Caco-2 (cell line): ENCODE data around the gene ATRAID. TPM values are rescaled to one million over a fixed set of nuclear protein-coding genes. Genes with fewer than 3 reads are reported as not detected.

Source experiments
- BruUV-seq: library from RNA; stranded (reverse); fragments of 400-500 nt; replicated peaks from 2 replicates; lab custom pipeline; 2021; lab: Mats Ljungman, UMichigan
- CTCF ChIA-PET: fragments of 300-600 bp; sonication (Branson Sonifier 250); formaldehyde crosslinking; loops from one replicate; lab custom pipeline; 2022; ENCODE audit warnings: antibody characterized with exemption; lab: Charles Lee
- POLR2A ChIA-PET: fragments of 300-600 bp; sonication (Branson Sonifier 250); formaldehyde crosslinking; loops from one replicate; lab custom pipeline; 2022; ENCODE audit warnings: antibody characterized with exemption; lab: Charles Lee
- DNase-seq, 2 experiments: peaks; one replicate each; pipeline versions ENCODE4 v3.0.0 to v3.0.0-alpha.2; 2020 to 2022
- H3K27me3 ChIP-seq: replicated peaks from 2 replicates; pipeline ENCODE4 v1.6.0; 2011; ENCODE audit warnings: low read length; ENCODE audit not compliant: control insufficient read depth, insufficient read depth
- H3K36me3 ChIP-seq: 2 replicates; pipeline ENCODE4 v1.5.1; 2011; ENCODE audit warnings: low read length; ENCODE audit not compliant: control insufficient read depth, insufficient read depth
- H3K4me1 ChIP-seq: fragments of 250-450 bp; sonication (Bioruptor Pico); 2 replicates; pipeline ENCODE4 v1.5.1; 2020; ENCODE audit warnings: mild to moderate bottlenecking
- H3K4me3 ChIP-seq: 2 replicates; pipeline ENCODE4 v1.5.1; 2011; ENCODE audit warnings: low read depth, mild to moderate bottlenecking, control low read depth, low read length
- H3K9me3 ChIP-seq: fragments of 250-450 bp; sonication (Bioruptor Pico); 2 replicates; pipeline ENCODE4 v1.5.1; 2020; ENCODE audit warnings: mild to moderate bottlenecking, moderate library complexity
- H3K27ac Mint-ChIP-seq: one replicate; pipeline ENCODE4 v1.8.0; 2022; ENCODE audit warnings: mixed read lengths; ENCODE audit not compliant: unreplicated experiment
- H3K27me3 Mint-ChIP-seq: one replicate; pipeline ENCODE4 v1.8.0; 2022; ENCODE audit warnings: mixed read lengths; ENCODE audit not compliant: insufficient read depth, unreplicated experiment
- H3K36me3 Mint-ChIP-seq: one replicate; pipeline ENCODE4 v1.8.0; 2022; ENCODE audit warnings: mild to moderate bottlenecking, mixed read lengths; ENCODE audit not compliant: insufficient read depth, unreplicated experiment
- H3K4me1 Mint-ChIP-seq: one replicate; pipeline ENCODE4 v1.8.0; 2022; ENCODE audit warnings: low read depth, mixed read lengths; ENCODE audit not compliant: unreplicated experiment
- H3K4me3 Mint-ChIP-seq: one replicate; pipeline ENCODE4 v1.8.0; 2022; ENCODE audit warnings: mild to moderate bottlenecking, moderate library complexity, mixed read lengths; ENCODE audit not compliant: unreplicated experiment
- H3K9me3 Mint-ChIP-seq: one replicate; pipeline ENCODE4 v1.8.0; 2022; ENCODE audit warnings: mixed read lengths; ENCODE audit not compliant: unreplicated experiment
- intact Hi-C: fragments of 100-400 bp; cut with micrococcal nuclease; formaldehyde crosslinking; loops from one replicate; pipeline ENCODE4 v1.10.0; 2022; ENCODE audit not compliant: unreplicated experiment
- total RNA-seq: library from RNA; stranded (reverse); gene quantifications from 2 replicates; pipeline ENCODE4 v1.2.3, GENCODE V29; 2022
- TF ChIP-seq, protein P1 (sequence below), 2 experiments: fragments of 200-600 bp in 1 of 2; IDR thresholded peaks; 1 replicate in 1 of 2; 2 replicates in 1 of 2; pipeline versions ENCODE4 v1.5.1 to v1.8.0; 2011 to 2022; ENCODE audit warnings: antibody characterized with exemption in 1 of 2, control low read depth in 1 of 2, inconsistent platforms in 1 of 2, low read depth in 1 of 2, low read length in 1 of 2, mild to moderate bottlenecking in 1 of 2, moderate library complexity in 1 of 2; ENCODE audit not compliant: insufficient read depth in 1 of 2, severe bottlenecking in 1 of 2, unreplicated experiment in 1 of 2

Gene ATRAID
- total RNA-seq, 1 experiment from 2014 or later = 157 TPM

DNA sequence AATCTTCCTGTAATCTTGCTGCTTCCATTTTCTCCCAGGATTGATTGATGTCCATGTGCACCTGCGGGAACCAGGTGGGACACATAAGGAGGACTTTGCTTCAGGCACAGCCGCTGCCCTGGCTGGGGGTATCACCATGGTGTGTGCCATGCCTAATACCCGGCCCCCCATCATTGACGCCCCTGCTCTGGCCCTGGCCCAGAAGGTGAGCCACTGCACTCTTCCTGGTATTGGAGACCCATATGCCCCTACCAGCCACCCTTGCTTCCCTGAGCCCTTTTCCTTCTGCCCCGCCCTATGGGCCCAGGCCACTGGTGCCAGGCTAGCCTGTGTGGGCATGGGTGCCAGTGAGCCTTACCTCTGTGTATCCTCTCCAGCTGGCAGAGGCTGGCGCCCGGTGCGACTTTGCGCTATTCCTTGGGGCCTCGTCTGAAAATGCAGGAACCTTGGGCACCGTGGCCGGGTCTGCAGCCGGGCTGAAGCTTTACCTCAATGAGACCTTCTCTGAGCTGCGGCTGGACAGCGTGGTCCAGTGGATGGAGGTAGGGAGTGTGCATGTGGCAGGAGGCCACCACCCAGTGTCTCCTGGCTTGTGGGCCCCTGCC lies 25.6 kb downstream of the ATRAID start:
- peaks cover 86% of the 10 kb centered on the region for H3K36me3 Mint-ChIP-seq
- H3K36me3 ChIP-seq = peaks cover 12% of the 10 kb centered on the region
- DNase-seq = peak in 1 of 2 experiments; percentile 29
- H3K27ac Mint-ChIP-seq = no peak overlapping the region
- H3K4me1 ChIP-seq = no peaks in the 10 kb centered on the region
- no peak overlapping the region for H3K4me3 Mint-ChIP-seq
- H3K4me3 ChIP-seq = no peak overlapping the region
- TF ChIP-seq, protein P1, sequence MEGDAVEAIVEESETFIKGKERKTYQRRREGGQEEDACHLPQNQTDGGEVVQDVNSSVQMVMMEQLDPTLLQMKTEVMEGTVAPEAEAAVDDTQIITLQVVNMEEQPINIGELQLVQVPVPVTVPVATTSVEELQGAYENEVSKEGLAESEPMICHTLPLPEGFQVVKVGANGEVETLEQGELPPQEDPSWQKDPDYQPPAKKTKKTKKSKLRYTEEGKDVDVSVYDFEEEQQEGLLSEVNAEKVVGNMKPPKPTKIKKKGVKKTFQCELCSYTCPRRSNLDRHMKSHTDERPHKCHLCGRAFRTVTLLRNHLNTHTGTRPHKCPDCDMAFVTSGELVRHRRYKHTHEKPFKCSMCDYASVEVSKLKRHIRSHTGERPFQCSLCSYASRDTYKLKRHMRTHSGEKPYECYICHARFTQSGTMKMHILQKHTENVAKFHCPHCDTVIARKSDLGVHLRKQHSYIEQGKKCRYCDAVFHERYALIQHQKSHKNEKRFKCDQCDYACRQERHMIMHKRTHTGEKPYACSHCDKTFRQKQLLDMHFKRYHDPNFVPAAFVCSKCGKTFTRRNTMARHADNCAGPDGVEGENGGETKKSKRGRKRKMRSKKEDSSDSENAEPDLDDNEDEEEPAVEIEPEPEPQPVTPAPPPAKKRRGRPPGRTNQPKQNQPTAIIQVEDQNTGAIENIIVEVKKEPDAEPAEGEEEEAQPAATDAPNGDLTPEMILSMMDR (IDR thresholded peaks at IDR 0.05; ENCODE audit: insufficient read depth in 1 of 2, low read depth in 1 of 2, low read length in 1 of 2, severe bottlenecking in 1 of 2, unreplicated experiment in 1 of 2) = no peak
- H3K9me3 Mint-ChIP-seq = no peaks in the 10 kb centered on the region
- no peaks in the 10 kb centered on the region for H3K27me3 ChIP-seq
- intact Hi-C loops = no loop called here
- BruUV-seq = no TSS peak
- no peaks in the 10 kb centered on the region for H3K9me3 ChIP-seq
- H3K4me1 Mint-ChIP-seq = no peaks in the 10 kb centered on the region
- POLR2A ChIA-PET = no interaction called here
- no peaks in the 10 kb centered on the region for H3K27me3 Mint-ChIP-seq
- CTCF ChIA-PET = no interaction called here

DNA sequence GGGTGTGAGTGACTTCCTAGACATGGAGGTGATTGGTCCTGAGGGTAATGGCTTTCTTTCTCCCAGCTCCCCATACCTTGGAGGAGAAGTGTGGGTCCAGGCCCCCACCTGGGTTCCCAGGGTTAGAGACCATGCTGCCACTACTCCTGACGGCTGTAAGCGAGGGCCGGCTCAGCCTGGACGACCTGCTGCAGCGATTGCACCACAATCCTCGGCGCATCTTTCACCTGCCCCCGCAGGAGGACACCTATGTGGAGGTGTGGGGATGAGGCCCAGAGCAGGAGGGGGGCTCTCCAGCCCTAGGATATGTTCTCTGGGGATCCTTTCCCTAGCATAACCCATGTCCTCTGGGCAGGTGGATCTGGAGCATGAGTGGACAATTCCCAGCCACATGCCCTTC lies 27.1 kb downstream of the ATRAID start:
- H3K27me3 ChIP-seq = no peaks in the 10 kb centered on the region
- no peaks in the 10 kb centered on the region for H3K27me3 Mint-ChIP-seq
- peaks cover 6% of the 10 kb centered on the region; the same call in 1 of the 2 replicates for H3K36me3 ChIP-seq
- no peaks in the 10 kb centered on the region for H3K4me1 ChIP-seq
- intact Hi-C loops = no loop called here
- H3K36me3 Mint-ChIP-seq = peaks cover 84% of the 10 kb centered on the region
- H3K9me3 ChIP-seq = no peaks in the 10 kb centered on the region
- H3K4me1 Mint-ChIP-seq = no peaks in the 10 kb centered on the region
- BruUV-seq = no TSS peak
- TF ChIP-seq, protein P1 (IDR thresholded peaks at IDR 0.05; ENCODE audit: insufficient read depth in 1 of 2, low read depth in 1 of 2, low read length in 1 of 2, severe bottlenecking in 1 of 2, unreplicated experiment in 1 of 2) = no peak
- ChIA-PET POLR2A (no interaction called here), CTCF (no interaction called here)
- no peaks in the 10 kb centered on the region for H3K9me3 Mint-ChIP-seq
- H3K27ac Mint-ChIP-seq = no peak overlapping the region
- DNase-seq = no peak
- H3K4me3 ChIP-seq = no peak overlapping the region
- H3K4me3 Mint-ChIP-seq = no peak overlapping the region

DNA sequence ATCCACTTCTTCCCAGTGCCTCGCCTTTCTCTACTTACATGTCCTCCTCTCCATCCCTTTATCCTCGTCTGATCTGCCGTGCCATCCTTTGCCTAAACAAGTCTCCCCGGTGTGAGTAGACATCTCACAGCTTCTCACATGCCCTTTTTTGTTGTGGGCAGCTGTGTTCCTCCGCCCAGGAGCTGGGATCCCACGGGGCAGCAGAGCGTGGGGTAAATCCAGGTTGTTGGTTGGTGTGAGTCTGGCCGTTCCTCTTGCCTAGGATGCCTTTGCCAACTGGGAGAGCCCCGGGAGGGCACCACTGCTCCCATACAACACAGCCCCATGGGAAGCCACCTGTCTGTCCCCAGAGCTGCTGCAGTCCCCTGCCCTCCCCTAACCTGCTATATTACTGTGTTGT lies 28.6 kb downstream of the ATRAID start:
- no peak overlapping the region for H3K4me3 ChIP-seq
- intact Hi-C loops = no loop called here
- Mint-ChIP-seq H3K4me3 (no peak overlapping the region), H3K9me3 (no peaks in the 10 kb centered on the region), H3K36me3 (peaks cover 73% of the 10 kb centered on the region), H3K27ac (no peak overlapping the region), H3K27me3 (no peaks in the 10 kb centered on the region), H3K4me1 (no peaks in the 10 kb centered on the region)
- peaks cover 5% of the 10 kb centered on the region; the same call in 1 of the 2 replicates for H3K36me3 ChIP-seq
- BruUV-seq = no TSS peak
- DNase-seq = no peak
- H3K9me3 ChIP-seq = no peaks in the 10 kb centered on the region
- POLR2A ChIA-PET = no interaction called here
- CTCF ChIA-PET = no interaction called here
- TF ChIP-seq, protein P1 (IDR thresholded peaks at IDR 0.05; ENCODE audit: insufficient read depth in 1 of 2, low read depth in 1 of 2, low read length in 1 of 2, severe bottlenecking in 1 of 2, unreplicated experiment in 1 of 2) = no peak
- H3K27me3 ChIP-seq = no peaks in the 10 kb centered on the region
- no peaks in the 10 kb centered on the region for H3K4me1 ChIP-seq
